ENCODE results near the gene PRKCE. TPM values are rescaled to one million over a fixed set of nuclear protein-coding genes. Genes with fewer than 3 reads are reported as not detected.

PRKCE gene
- total and polyA plus RNA-seq, 2 donors (not counting 1 experiment from before 2014, with no cell fraction given): 23.6 to 271 TPM

DNA sequence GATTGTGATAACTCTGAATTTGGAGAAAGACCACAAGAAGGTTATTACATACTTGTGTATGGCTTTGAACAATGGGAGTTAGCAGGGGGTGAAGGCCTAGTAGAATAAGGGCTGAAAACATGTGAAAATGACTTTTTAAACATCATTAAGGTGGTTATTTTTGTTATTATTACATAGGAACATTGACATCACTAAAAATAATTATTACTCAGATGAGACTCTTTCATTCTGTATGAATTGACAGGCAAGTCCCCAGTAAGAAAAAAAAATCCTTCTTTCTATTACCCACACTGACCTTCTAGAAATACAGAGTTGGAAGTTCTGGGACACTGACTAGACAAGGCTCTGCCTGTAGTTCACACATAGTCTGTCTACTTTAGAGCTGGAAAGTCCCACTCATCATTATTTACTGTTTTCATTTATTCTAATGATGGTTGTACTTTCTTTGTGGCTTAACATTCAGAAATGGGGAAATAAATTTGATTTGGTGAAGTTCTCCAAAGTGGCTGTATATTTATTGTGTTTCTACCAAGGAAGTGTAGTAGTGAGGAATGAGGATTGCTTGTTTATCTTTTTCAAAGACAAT, 426.1 kb downstream of the PRKCE start:
- no peaks in the 10 kb centered on the region for H3K9me3 Mint-ChIP-seq (ENCODE audit: insufficient read depth)
- CTCF ChIA-PET: no interaction called here

More for the DNA sequence above, 426.1 kb downstream of the PRKCE start:
- Histone ChIP-seq H3K27ac (ENCODE audit: low read length in 2 of 2) (no peak overlapping the region), H3K4me3 (ENCODE audit: control extremely low read depth in 1 of 5, extremely low read depth in 1 of 5, insufficient read depth in 1 of 5, low read depth in 2 of 5, low read length in 4 of 5) (no peak overlapping the region), H3K9ac (ENCODE audit: low read length) (no peak overlapping the region), H3K36me3 (replicated peaks in 1 of 2; ENCODE audit: control extremely low read depth in 1 of 2, control insufficient read depth in 1 of 2, extremely low read depth in 1 of 2, insufficient read depth in 2 of 2, low read length in 1 of 2) (peaks cover 8 to 18% of the 10 kb centered on the region in 2 experiments), H2AFZ (ENCODE audit: insufficient read depth, low read depth, low read length, poor library complexity, severe bottlenecking) (no peak overlapping the region), H3K27me3 (replicated peaks in 1 of 4; ENCODE audit: control extremely low read depth in 1 of 4, control insufficient read depth in 3 of 4, insufficient read depth in 4 of 4, low read length in 3 of 4) (no peaks in the 10 kb centered on the region), H4K20me1 (ENCODE audit: control insufficient read depth, insufficient read depth, low read length, poor library complexity, severe bottlenecking) (peaks cover 4% of the 10 kb centered on the region), H3K9me3 (ENCODE audit: control extremely low read depth in 1 of 3, control insufficient read depth in 2 of 3, insufficient read depth in 1 of 3, low read length in 2 of 3) (no peaks in the 10 kb centered on the region), H3K4me2 (replicated peaks; ENCODE audit: low read depth, low read length, poor library complexity, severe bottlenecking) (no peak overlapping the region), H3K79me2 (ENCODE audit: control insufficient read depth, insufficient read depth, low read length) (no peaks in the 10 kb centered on the region), H3K4me1 (ENCODE audit: control insufficient read depth in 2 of 2, insufficient read depth in 2 of 2, low read length in 2 of 2) (no peaks in the 10 kb centered on the region)
- no peak for ATAC-seq (ENCODE audit: low read depth)
- POLR2A ChIA-PET: no interaction called here
- no peak overlapping the region for H3K4me3 Mint-ChIP-seq
- DNase-seq: no peak
- no peaks in the 10 kb centered on the region for H3K4me1 Mint-ChIP-seq
- H3K27me3 Mint-ChIP-seq: no peaks in the 10 kb centered on the region
- TF ChIP-seq EZH2 (IDR thresholded peaks at IDR 0.05; ENCODE audit: borderline replicate concordance, insufficient read depth, low read depth, low read length, poor library complexity, severe bottlenecking) (no peak), CTCF (IDR thresholded peaks at IDR 0.05) (no peak)
- intact Hi-C loops (cut with micrococcal nuclease): no loop called here
- no peak overlapping the region for H3K27ac Mint-ChIP-seq
